Activated CD8-positive, alpha-beta T cell treated with anti-CD3 and anti-CD28 coated beads for 36 hours (primary cell): ENCODE data around the gene FAT1. TPM values are rescaled to one million over a fixed set of nuclear protein-coding genes. Genes with fewer than 3 reads are reported as not detected.

Experiments used
- ATAC-seq: fragments of 200-7000 bp; cut with Tn5 transposase; one replicate; pipeline ENCODE4 v1.10.0; 2021; ENCODE audit warnings: mild to moderate bottlenecking, moderate library complexity
- CTCF ChIA-PET: fragments of 350-600 bp; sonication (Branson Sonifier 250); formaldehyde crosslinking; loops from one replicate; lab custom pipeline; 2021; ENCODE audit warnings: antibody characterized with exemption; lab: Charles Lee
- POLR2A ChIA-PET: fragments of 350-600 bp; sonication (Branson Sonifier 250); formaldehyde crosslinking; loops from one replicate; lab custom pipeline; 2021; ENCODE audit warnings: antibody characterized with exemption; lab: Charles Lee
- DNase-seq: peaks from one replicate; pipeline ENCODE4 v3.0.0-alpha.2; 2020
- H3K27ac Mint-ChIP-seq: one replicate; pipeline ENCODE4 v1.8.0; 2021; ENCODE audit warnings: mild to moderate bottlenecking, mixed read lengths
- H3K27me3 Mint-ChIP-seq: one replicate; pipeline ENCODE4 v1.8.0; 2021; ENCODE audit warnings: mixed read lengths
- H3K36me3 Mint-ChIP-seq: one replicate; pipeline ENCODE4 v1.8.0; 2021; ENCODE audit warnings: low read depth, mixed read lengths
- H3K4me1 Mint-ChIP-seq: one replicate; pipeline ENCODE4 v1.8.0; 2021; ENCODE audit warnings: low read depth, mixed read lengths
- H3K4me3 Mint-ChIP-seq: one replicate; pipeline ENCODE4 v1.8.0; 2021; ENCODE audit warnings: mild to moderate bottlenecking, moderate library complexity, mixed read lengths
- H3K9me3 Mint-ChIP-seq: one replicate; pipeline ENCODE4 v1.8.0; 2021; ENCODE audit warnings: mixed read lengths
- CTCF ChIP-seq: fragments of 200-600 bp; IDR thresholded peaks from one replicate; pipeline ENCODE4 v1.8.0; 2022; ENCODE audit warnings: antibody characterized with exemption, mild to moderate bottlenecking
- intact Hi-C: fragments of 100-400 bp; cut with micrococcal nuclease; formaldehyde crosslinking; loops from one replicate; pipeline ENCODE4 v1.10.0; 2022
- total RNA-seq, 2 experiments: library from RNA; stranded (reverse); gene quantifications; one replicate each; pipeline ENCODE4 v1.2.3, GENCODE V29; 2021

Gene FAT1
- total RNA-seq, 2 experiments from 2014 or later: not detected

GRCh38 chr4:186560647-186561046 is 163.0 kb downstream of the FAT1 start:
- intact Hi-C loops: no loop called here
- no peak for ATAC-seq
- no peaks in the 10 kb centered on the region for H3K36me3 Mint-ChIP-seq
- TF ChIP-seq CTCF: no peak
- CTCF ChIA-PET: no interaction called here
- POLR2A ChIA-PET: no interaction called here
- H3K9me3 Mint-ChIP-seq: no peaks in the 10 kb centered on the region
- H3K27me3 Mint-ChIP-seq: peaks cover 5% of the 10 kb centered on the region
- no peak for DNase-seq
- H3K4me3 Mint-ChIP-seq: no peak overlapping the region
- H3K4me1 Mint-ChIP-seq: no peaks in the 10 kb centered on the region
- H3K27ac Mint-ChIP-seq: no peak overlapping the region

GRCh38 chr4:186557486-186557885 is 166.2 kb downstream of the FAT1 start:
- intact Hi-C loops: no loop called here
- peaks cover 22% of the 10 kb centered on the region for H3K27me3 Mint-ChIP-seq
- no peaks in the 10 kb centered on the region for H3K4me1 Mint-ChIP-seq
- no peak for DNase-seq
- no peak overlapping the region for H3K27ac Mint-ChIP-seq
- H3K4me3 Mint-ChIP-seq: no peak overlapping the region
- ATAC-seq: no peak
- no peaks in the 10 kb centered on the region for H3K36me3 Mint-ChIP-seq
- ChIA-PET POLR2A (no interaction called here), CTCF (interaction anchor here (1.0 kb wide), 1 partner anchor 29 kb away, joined by 3 read pairs; no protein-coding TSS in a partner anchor)
- no peak for TF ChIP-seq CTCF
- no peaks in the 10 kb centered on the region for H3K9me3 Mint-ChIP-seq

GRCh38 chr4:186557061-186557460 is 166.6 kb downstream of the FAT1 start:
- no peak overlapping the region for H3K27ac Mint-ChIP-seq
- no peak overlapping the region for H3K4me3 Mint-ChIP-seq
- no peaks in the 10 kb centered on the region for H3K36me3 Mint-ChIP-seq
- H3K27me3 Mint-ChIP-seq: peaks cover 22% of the 10 kb centered on the region
- DNase-seq (no peak), ATAC-seq (no peak)
- CTCF ChIA-PET: interaction anchor here (1.0 kb wide), 1 partner anchor 30 kb away, joined by 3 read pairs; no protein-coding TSS in a partner anchor
- TF ChIP-seq CTCF: no peak
- POLR2A ChIA-PET: no interaction called here
- H3K4me1 Mint-ChIP-seq: no peaks in the 10 kb centered on the region
- intact Hi-C loops: no loop called here
- H3K9me3 Mint-ChIP-seq: no peaks in the 10 kb centered on the region

GRCh38 chr4:186554914-186555827 is 168.5 kb downstream of the FAT1 start, which contains the start of gene MTNR1A:
Gene MTNR1A (minus strand): TSS chr4:186555567. CDS start chr4:186555365, 202 bp downstream.
- no peaks in the 10 kb centered on the region for H3K9me3 Mint-ChIP-seq
- ATAC-seq (no peak), DNase-seq (no peak)
- ChIA-PET CTCF (no interaction called here), POLR2A (no interaction called here)
- TF ChIP-seq CTCF: no peak
- intact Hi-C loops: no loop called here
- no peak within 1 kb of the TSS for H3K27ac Mint-ChIP-seq
- H3K36me3 Mint-ChIP-seq: no peaks in the 10 kb centered on the region
- peaks cover 24% of the 10 kb centered on the region for H3K27me3 Mint-ChIP-seq
- no peak within 1 kb of the TSS for H3K4me3 Mint-ChIP-seq
- no peaks in the 10 kb centered on the region for H3K4me1 Mint-ChIP-seq

GRCh38 chr4:186554539-186554913 is 169.1 kb downstream of the FAT1 start:
- Mint-ChIP-seq H3K27me3 (peaks cover 24% of the 10 kb centered on the region), H3K4me1 (no peaks in the 10 kb centered on the region), H3K27ac (no peak overlapping the region), H3K4me3 (no peak overlapping the region), H3K36me3 (no peaks in the 10 kb centered on the region), H3K9me3 (no peaks in the 10 kb centered on the region)
- POLR2A ChIA-PET: no interaction called here
- CTCF ChIA-PET: no interaction called here
- DNase-seq (no peak), ATAC-seq (no peak)
- TF ChIP-seq CTCF: no peak
- intact Hi-C loops: no loop called here
